ENCODE data around the gene TTC16.

- TF ChIP-seq, protein P1, sequence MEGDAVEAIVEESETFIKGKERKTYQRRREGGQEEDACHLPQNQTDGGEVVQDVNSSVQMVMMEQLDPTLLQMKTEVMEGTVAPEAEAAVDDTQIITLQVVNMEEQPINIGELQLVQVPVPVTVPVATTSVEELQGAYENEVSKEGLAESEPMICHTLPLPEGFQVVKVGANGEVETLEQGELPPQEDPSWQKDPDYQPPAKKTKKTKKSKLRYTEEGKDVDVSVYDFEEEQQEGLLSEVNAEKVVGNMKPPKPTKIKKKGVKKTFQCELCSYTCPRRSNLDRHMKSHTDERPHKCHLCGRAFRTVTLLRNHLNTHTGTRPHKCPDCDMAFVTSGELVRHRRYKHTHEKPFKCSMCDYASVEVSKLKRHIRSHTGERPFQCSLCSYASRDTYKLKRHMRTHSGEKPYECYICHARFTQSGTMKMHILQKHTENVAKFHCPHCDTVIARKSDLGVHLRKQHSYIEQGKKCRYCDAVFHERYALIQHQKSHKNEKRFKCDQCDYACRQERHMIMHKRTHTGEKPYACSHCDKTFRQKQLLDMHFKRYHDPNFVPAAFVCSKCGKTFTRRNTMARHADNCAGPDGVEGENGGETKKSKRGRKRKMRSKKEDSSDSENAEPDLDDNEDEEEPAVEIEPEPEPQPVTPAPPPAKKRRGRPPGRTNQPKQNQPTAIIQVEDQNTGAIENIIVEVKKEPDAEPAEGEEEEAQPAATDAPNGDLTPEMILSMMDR (IDR thresholded peaks at IDR 0.05; ENCODE audit: low read depth, low read length): no peak
- TF ChIP-seq POLR2A (IDR thresholded peaks at IDR 0.05; ENCODE audit: extremely low read depth, insufficient read length) (no peak), MAX (IDR thresholded peaks at IDR 0.05; ENCODE audit: low read depth, low read length) (no peak), MYC (IDR thresholded peaks at IDR 0.05; ENCODE audit: low read depth, low read length) (no peak)
Measured at GRCh38 chr9:127673234-127673633, 42.6 kb upstream of the TTC16 start.

Data from NB4 (cell line).